ENCODE data around the gene TRAPPC6A. TPM values are rescaled to one million over a fixed set of nuclear protein-coding genes. Genes with fewer than 3 reads are reported as not detected.

The TRAPPC6A gene
- total RNA-seq, 4 donors from 2014 or later = 55.9 to 82.3 (median 71.8) TPM

- 5% methylated on average over 16 of the region's 69 CpGs for WGBS
- H3K4me3 ChIP-seq = peak overlapping the region; percentile 38
- no peak for TF ChIP-seq POLR2AphosphoS5 (IDR thresholded peaks at IDR 0.05)
- TF ChIP-seq CTCF (IDR thresholded peaks at IDR 0.05) = no peak
- peak in 1 of 2 donors; percentile 6 for TF ChIP-seq POLR2A (IDR thresholded peaks at IDR 0.05)
- TF ChIP-seq EP300 (IDR thresholded peaks at IDR 0.05) = no peak
- H3K27ac ChIP-seq = peak overlapping the region; percentile 8
- H3K36me3 ChIP-seq = peaks cover under 1% of the 10 kb centered on the region
- peaks cover 15% of the 10 kb centered on the region for H3K27me3 ChIP-seq
- H3K4me1 ChIP-seq = peaks cover 59% of the 10 kb centered on the region
- DNase-seq (ENCODE audit: low spot score in 2 of 2) = no peak
- H3K9me3 ChIP-seq = no peaks in the 10 kb centered on the region
Observed at GRCh38 chr19:45153339-45154063, 24.5 kb downstream of the TRAPPC6A start.

- Histone ChIP-seq H3K36me3 (peaks cover 7% of the 10 kb centered on the region), H3K27ac (no peak overlapping the region), H3K4me1 (peaks cover 54% of the 10 kb centered on the region), H3K27me3 (peaks cover 15% of the 10 kb centered on the region), H3K9me3 (no peaks in the 10 kb centered on the region), H3K4me3 (peak overlapping the region; percentile 38)
- no peak for TF ChIP-seq POLR2A (IDR thresholded peaks at IDR 0.05)
- TF ChIP-seq CTCF (IDR thresholded peaks at IDR 0.05) = no peak
- no peak for TF ChIP-seq EP300 (IDR thresholded peaks at IDR 0.05)
- no peak for TF ChIP-seq POLR2AphosphoS5 (IDR thresholded peaks at IDR 0.05)
- WGBS = 28% methylated on average over 9 of the region's 91 CpGs
- no peak for DNase-seq (ENCODE audit: low spot score in 2 of 2)
Observed at GRCh38 chr19:45152504-45153338, 25.3 kb downstream of the TRAPPC6A start.

DNA sequence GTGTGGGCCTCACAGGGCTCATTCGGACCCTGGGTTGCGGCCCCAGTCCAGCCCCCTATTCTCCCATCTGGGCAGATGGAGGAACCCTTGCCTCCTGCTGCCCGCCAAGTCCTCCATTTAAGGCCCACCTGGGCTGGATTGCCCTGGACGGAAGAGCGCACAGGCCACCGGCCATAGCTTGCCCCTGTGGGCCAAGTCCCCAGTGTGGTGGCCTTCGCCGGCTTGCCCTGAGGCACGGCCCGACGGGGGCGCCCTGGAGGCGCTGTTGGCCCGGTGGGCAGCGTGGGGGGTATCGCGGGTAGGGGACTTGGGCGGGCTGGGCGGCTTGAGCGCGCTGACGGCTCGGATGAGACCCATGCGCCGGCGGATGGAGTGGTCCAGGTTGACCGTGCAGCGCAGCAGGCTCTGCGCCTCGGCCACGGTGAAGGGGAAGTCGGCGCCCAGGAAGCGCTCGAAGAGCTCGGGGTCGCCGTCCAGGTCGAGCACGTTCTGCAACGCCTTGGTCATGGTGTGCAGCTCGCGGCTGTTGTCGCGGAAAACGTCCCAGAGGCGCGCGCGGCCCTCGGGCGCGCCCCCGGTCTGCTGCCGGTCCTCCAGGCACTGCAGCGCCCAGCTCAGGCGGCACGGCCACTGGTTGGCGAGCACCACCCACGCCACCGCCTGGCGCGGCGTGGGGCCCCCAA, 26.1 kb downstream of the TRAPPC6A start:
- H3K4me1 ChIP-seq = peaks cover 48% of the 10 kb centered on the region
- no peak overlapping the region for H3K27ac ChIP-seq
- peaks cover 15% of the 10 kb centered on the region for H3K27me3 ChIP-seq
- peak overlapping the region; percentile 38 for H3K4me3 ChIP-seq
- WGBS = 52% methylated on average over 11 of the region's 64 CpGs
- no peaks in the 10 kb centered on the region for H3K9me3 ChIP-seq
- H3K36me3 ChIP-seq = peaks cover 8% of the 10 kb centered on the region
- TF ChIP-seq POLR2AphosphoS5 (IDR thresholded peaks at IDR 0.05) (no peak), CTCF (IDR thresholded peaks at IDR 0.05) (no peak), EP300 (IDR thresholded peaks at IDR 0.05) (no peak)
- no peak for DNase-seq (ENCODE audit: low spot score in 2 of 2)

- no peaks in the 10 kb centered on the region for H3K9me3 ChIP-seq
- H3K27me3 ChIP-seq = peaks cover 15% of the 10 kb centered on the region
- no CpG with 5 or more reads among the region's 7 CpGs for WGBS
- peaks cover 43% of the 10 kb centered on the region for H3K4me1 ChIP-seq
- H3K36me3 ChIP-seq = peaks cover 15% of the 10 kb centered on the region
- H3K4me3 ChIP-seq = no peak overlapping the region
- no peak overlapping the region for H3K27ac ChIP-seq
- DNase-seq (ENCODE audit: low spot score in 2 of 2) = no peak
- no peak for TF ChIP-seq EP300 (IDR thresholded peaks at IDR 0.05)
Observed at GRCh38 chr19:45151320-45151719, 26.7 kb downstream of the TRAPPC6A start.

- Histone ChIP-seq H3K27me3 (peaks cover 15% of the 10 kb centered on the region), H3K4me3 (no peak overlapping the region), H3K36me3 (peaks cover 17% of the 10 kb centered on the region), H3K9me3 (no peaks in the 10 kb centered on the region), H3K4me1 (peaks cover 38% of the 10 kb centered on the region), H3K27ac (no peak overlapping the region)
- no peak for DNase-seq (ENCODE audit: low spot score in 2 of 2)
- WGBS = 37% methylated on average over 2 of the region's 4 CpGs
- TF ChIP-seq POLR2AphosphoS5 (IDR thresholded peaks at IDR 0.05) (no peak), CTCF (IDR thresholded peaks at IDR 0.05) (no peak), EP300 (IDR thresholded peaks at IDR 0.05) (no peak), POLR2A (IDR thresholded peaks at IDR 0.05) (no peak)
Observed at GRCh38 chr19:45150751-45151281, 27.2 kb downstream of the TRAPPC6A start.

Measured in suprapubic skin (tissue), 4 donors.